ENCODE data around the gene HBD.
"Not testable (repeated sequence)": the region's sequence is repeated elsewhere in the genome, so short reads cannot be mapped to it uniquely, and the experiment has no call there.

The HBD gene

DNA sequence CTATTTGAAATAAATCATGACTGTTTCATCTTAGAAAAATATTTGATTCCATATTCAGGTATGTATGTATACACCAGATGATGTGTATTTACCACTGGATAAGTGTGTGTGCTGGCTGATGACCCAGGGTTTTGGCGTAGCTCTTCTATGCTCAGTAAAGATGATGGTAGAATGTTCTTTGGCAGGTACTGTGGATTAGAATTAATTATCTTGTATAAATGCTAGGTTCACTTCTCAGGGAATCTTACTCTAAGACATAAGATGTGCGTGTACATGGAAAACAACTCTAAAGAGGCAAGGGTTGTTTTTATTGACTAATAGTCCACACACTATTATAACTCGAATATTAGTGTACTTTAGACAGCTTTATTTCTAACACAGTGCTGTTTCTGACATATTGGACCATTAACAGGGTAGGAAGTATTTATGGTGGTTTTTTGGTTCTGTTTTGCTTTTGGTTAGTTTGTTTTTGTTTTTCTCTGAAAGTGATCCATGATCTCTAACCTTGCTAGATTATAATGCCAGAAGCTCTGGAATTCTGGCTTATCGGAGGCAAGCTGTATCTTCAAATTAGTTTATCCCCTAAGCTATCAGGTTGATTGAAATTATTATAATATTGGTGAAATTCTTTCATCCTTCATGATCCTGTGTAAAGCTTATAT is 16.4 kb upstream of the HBD start:
- Histone ChIP-seq H3K18ac (ENCODE audit: low read length) (no peak overlapping the region), H2AFZ (ENCODE audit: low read length) (no peak overlapping the region), H3K4me2 (ENCODE audit: insufficient read depth, low read length, poor library complexity, severe bottlenecking) (no peak overlapping the region), H3K9me3 (replicated peaks in 1 of 2; ENCODE audit: control insufficient read depth in 2 of 2, insufficient read depth in 1 of 2, low read depth in 1 of 2, low read length in 2 of 2) (no peaks in the 10 kb centered on the region), H3K36me3 (replicated peaks in 1 of 2; ENCODE audit: control insufficient read depth in 2 of 2, insufficient read depth in 2 of 2, low read length in 2 of 2) (no peaks in the 10 kb centered on the region), H2BK15ac (ENCODE audit: low read length) (no peak overlapping the region), H3K23ac (ENCODE audit: low read depth, low read length, poor library complexity) (no peak overlapping the region), H3K4me3 (ENCODE audit: low read length in 2 of 2) (no peak overlapping the region), H3K79me1 (ENCODE audit: low read depth, low read length) (no peaks in the 10 kb centered on the region), H2AK5ac (ENCODE audit: low read depth, low read length) (no peak overlapping the region), H4K91ac (ENCODE audit: low read depth, low read length, poor library complexity) (no peak overlapping the region), H3K9ac (ENCODE audit: low read depth, low read length, poor library complexity) (no peak overlapping the region), H3K27ac (replicated peaks; ENCODE audit: low read length) (no peak overlapping the region), H3K14ac (ENCODE audit: low read length) (no peak overlapping the region), H2BK5ac (ENCODE audit: low read length) (no peak overlapping the region), H3K4ac (ENCODE audit: low read length) (no peak overlapping the region), H4K8ac (ENCODE audit: low read depth, low read length) (no peak overlapping the region), H2BK12ac (ENCODE audit: low read length) (no peak overlapping the region), H3K4me1 (ENCODE audit: control insufficient read depth in 2 of 2, insufficient read depth in 1 of 2, low read depth in 1 of 2, low read length in 2 of 2) (no peaks in the 10 kb centered on the region), H2BK120ac (ENCODE audit: low read depth, low read length) (no peak overlapping the region), H3K27me3 (ENCODE audit: control insufficient read depth in 3 of 3, insufficient read depth in 3 of 3, low read depth in 1 of 3, low read length in 3 of 3) (no peaks in the 10 kb centered on the region)
- WGBS, 2 donors (ENCODE audit: extremely low coverage in 2 of 2, insufficient read length in 2 of 2, insufficient replicate concordance in 1 of 2), result no CpG with 5 or more reads among the region's 4 CpGs
- DNase-seq (ENCODE audit: low spot score), result no peak

- H4K8ac ChIP-seq (ENCODE audit: low read depth, low read length); H3K27me3 ChIP-seq (ENCODE audit: control insufficient read depth in 3 of 3, insufficient read depth in 3 of 3, low read depth in 1 of 3, low read length in 3 of 3); DNase-seq (ENCODE audit: low spot score); H3K18ac ChIP-seq (ENCODE audit: low read length); H2BK15ac ChIP-seq (ENCODE audit: low read length); H3K14ac ChIP-seq (ENCODE audit: low read length); H3K36me3 ChIP-seq (replicated peaks in 1 of 2; ENCODE audit: control insufficient read depth in 2 of 2, insufficient read depth in 2 of 2, low read length in 2 of 2); H3K4me1 ChIP-seq (ENCODE audit: control insufficient read depth in 2 of 2, insufficient read depth in 1 of 2, low read depth in 1 of 2, low read length in 2 of 2); H3K4me3 ChIP-seq (ENCODE audit: low read length in 2 of 2); H3K9me3 ChIP-seq (replicated peaks in 1 of 2; ENCODE audit: control insufficient read depth in 2 of 2, insufficient read depth in 1 of 2, low read depth in 1 of 2, low read length in 2 of 2); H3K23ac ChIP-seq (ENCODE audit: low read depth, low read length, poor library complexity); H2BK120ac ChIP-seq (ENCODE audit: low read depth, low read length); H2BK12ac ChIP-seq (ENCODE audit: low read length); H3K79me1 ChIP-seq (ENCODE audit: low read depth, low read length); H3K9ac ChIP-seq (ENCODE audit: low read depth, low read length, poor library complexity); H2BK5ac ChIP-seq (ENCODE audit: low read length); H2AFZ ChIP-seq (ENCODE audit: low read length); H3K4me2 ChIP-seq (ENCODE audit: insufficient read depth, low read length, poor library complexity, severe bottlenecking); H4K91ac ChIP-seq (ENCODE audit: low read depth, low read length, poor library complexity); H3K4ac ChIP-seq (ENCODE audit: low read length); H3K27ac ChIP-seq (replicated peaks; ENCODE audit: low read length); H2AK5ac ChIP-seq (ENCODE audit: low read depth, low read length): not testable (repeated sequence)
- WGBS, 2 donors (ENCODE audit: extremely low coverage in 2 of 2, insufficient read length in 2 of 2, insufficient replicate concordance in 1 of 2), result no CpG with 5 or more reads among the region's 9 CpGs
Measured at GRCh38 chr11:5249807-5250396, 15.6 kb upstream of the HBD start, which contains the start of gene HBG1. TSS of gene HBG1 (minus strand) at chr11:5249857. CDS start at chr11:5249804, 53 bp downstream.

DNA sequence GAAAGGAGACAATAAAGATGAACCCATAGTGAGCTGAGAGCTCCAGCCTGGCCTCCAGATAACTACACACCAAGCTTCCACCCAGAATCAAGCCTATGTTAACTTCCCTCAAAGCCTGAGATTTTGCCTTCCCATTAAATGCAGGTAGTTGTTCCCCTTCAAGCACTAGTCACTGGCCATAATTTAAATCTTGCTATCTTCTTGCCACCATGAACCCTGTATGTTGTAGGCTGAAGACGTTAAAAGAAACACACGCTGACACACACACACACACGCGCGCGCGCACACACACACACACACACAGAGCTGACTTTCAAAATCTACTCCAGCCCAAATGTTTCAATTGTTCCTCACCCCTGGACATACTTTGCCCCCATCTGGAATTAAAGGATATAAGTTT is 14.2 kb upstream of the HBD start:
- not testable (repeated sequence) for DNase-seq (ENCODE audit: low spot score); H3K79me1 ChIP-seq (ENCODE audit: low read depth, low read length); H3K23ac ChIP-seq (ENCODE audit: low read depth, low read length, poor library complexity); H2AFZ ChIP-seq (ENCODE audit: low read length); H3K27me3 ChIP-seq (ENCODE audit: control insufficient read depth in 3 of 3, insufficient read depth in 3 of 3, low read depth in 1 of 3, low read length in 3 of 3); H3K9ac ChIP-seq (ENCODE audit: low read depth, low read length, poor library complexity); H2BK120ac ChIP-seq (ENCODE audit: low read depth, low read length); H3K14ac ChIP-seq (ENCODE audit: low read length); H3K36me3 ChIP-seq (replicated peaks in 1 of 2; ENCODE audit: control insufficient read depth in 2 of 2, insufficient read depth in 2 of 2, low read length in 2 of 2); H3K27ac ChIP-seq (replicated peaks; ENCODE audit: low read length); H3K18ac ChIP-seq (ENCODE audit: low read length); H2BK12ac ChIP-seq (ENCODE audit: low read length); H3K4me2 ChIP-seq (ENCODE audit: insufficient read depth, low read length, poor library complexity, severe bottlenecking); H3K4me3 ChIP-seq (ENCODE audit: low read length in 2 of 2); H4K8ac ChIP-seq (ENCODE audit: low read depth, low read length); H2AK5ac ChIP-seq (ENCODE audit: low read depth, low read length); H3K4me1 ChIP-seq (ENCODE audit: control insufficient read depth in 2 of 2, insufficient read depth in 1 of 2, low read depth in 1 of 2, low read length in 2 of 2); H3K9me3 ChIP-seq (replicated peaks in 1 of 2; ENCODE audit: control insufficient read depth in 2 of 2, insufficient read depth in 1 of 2, low read depth in 1 of 2, low read length in 2 of 2); H2BK15ac ChIP-seq (ENCODE audit: low read length); H4K91ac ChIP-seq (ENCODE audit: low read depth, low read length, poor library complexity); H3K4ac ChIP-seq (ENCODE audit: low read length); H2BK5ac ChIP-seq (ENCODE audit: low read length)
- no CpG with 5 or more reads among the region's 7 CpGs for WGBS, 2 donors (ENCODE audit: extremely low coverage in 2 of 2, insufficient read length in 2 of 2, insufficient replicate concordance in 1 of 2)

DNA sequence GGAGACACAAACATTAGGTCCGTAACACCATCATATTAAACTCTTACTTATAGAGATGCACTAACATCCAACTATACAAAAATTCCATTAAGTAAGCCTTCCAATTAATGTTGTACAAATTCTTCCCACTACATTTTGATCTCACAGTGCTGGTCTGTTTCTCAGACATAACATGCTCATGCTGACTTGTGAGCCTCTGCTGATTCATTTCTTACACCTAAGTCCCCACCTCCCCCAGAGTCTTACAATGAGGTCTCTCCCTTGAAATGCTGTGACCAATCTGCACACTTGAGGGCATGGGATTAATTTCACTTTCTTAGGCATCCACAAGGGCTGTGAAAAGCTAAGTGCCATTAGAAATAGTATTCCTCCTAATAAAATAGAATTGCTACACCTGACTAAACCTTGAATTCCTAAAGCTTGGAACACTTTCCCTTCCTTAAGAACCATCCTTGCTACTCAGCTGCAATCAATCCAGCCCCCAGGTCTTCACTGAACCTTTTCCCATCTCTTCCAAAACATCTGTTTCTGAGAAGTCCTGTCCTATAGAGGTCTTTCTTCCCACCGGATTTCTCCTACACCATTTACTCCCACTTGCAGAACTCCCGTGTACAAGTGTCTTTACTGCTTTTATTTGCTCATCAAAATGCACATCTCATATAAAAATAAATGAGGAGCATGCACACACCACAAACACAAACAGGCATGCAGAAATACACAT is 13.3 kb upstream of the HBD start:
- no peak for DNase-seq (ENCODE audit: low spot score)
- Histone ChIP-seq H2BK12ac (ENCODE audit: low read length) (no peak overlapping the region), H3K4me1 (ENCODE audit: control insufficient read depth in 2 of 2, insufficient read depth in 1 of 2, low read depth in 1 of 2, low read length in 2 of 2) (no peaks in the 10 kb centered on the region), H4K8ac (ENCODE audit: low read depth, low read length) (no peak overlapping the region), H3K9me3 (replicated peaks in 1 of 2; ENCODE audit: control insufficient read depth in 2 of 2, insufficient read depth in 1 of 2, low read depth in 1 of 2, low read length in 2 of 2) (no peaks in the 10 kb centered on the region), H2AFZ (ENCODE audit: low read length) (no peak overlapping the region), H3K9ac (ENCODE audit: low read depth, low read length, poor library complexity) (no peak overlapping the region), H3K18ac (ENCODE audit: low read length) (no peak overlapping the region), H2BK120ac (ENCODE audit: low read depth, low read length) (no peak overlapping the region), H3K27ac (replicated peaks; ENCODE audit: low read length) (no peak overlapping the region), H3K4me3 (ENCODE audit: low read length in 2 of 2) (no peak overlapping the region), H3K4me2 (ENCODE audit: insufficient read depth, low read length, poor library complexity, severe bottlenecking) (no peak overlapping the region), H3K79me1 (ENCODE audit: low read depth, low read length) (no peaks in the 10 kb centered on the region), H3K4ac (ENCODE audit: low read length) (no peak overlapping the region), H3K23ac (ENCODE audit: low read depth, low read length, poor library complexity) (no peak overlapping the region), H2AK5ac (ENCODE audit: low read depth, low read length) (no peak overlapping the region), H2BK15ac (ENCODE audit: low read length) (no peak overlapping the region), H3K36me3 (replicated peaks in 1 of 2; ENCODE audit: control insufficient read depth in 2 of 2, insufficient read depth in 2 of 2, low read length in 2 of 2) (no peaks in the 10 kb centered on the region), H4K91ac (ENCODE audit: low read depth, low read length, poor library complexity) (no peak overlapping the region), H3K14ac (ENCODE audit: low read length) (no peak overlapping the region), H3K27me3 (ENCODE audit: control insufficient read depth in 3 of 3, insufficient read depth in 3 of 3, low read depth in 1 of 3, low read length in 3 of 3) (no peaks in the 10 kb centered on the region), H2BK5ac (ENCODE audit: low read length) (no peak overlapping the region)
- no CpG with 5 or more reads among the region's 3 CpGs for WGBS, 2 donors (ENCODE audit: extremely low coverage in 2 of 2, insufficient read length in 2 of 2, insufficient replicate concordance in 1 of 2)
